ENCODE data around the gene TTC21B.

DNA sequence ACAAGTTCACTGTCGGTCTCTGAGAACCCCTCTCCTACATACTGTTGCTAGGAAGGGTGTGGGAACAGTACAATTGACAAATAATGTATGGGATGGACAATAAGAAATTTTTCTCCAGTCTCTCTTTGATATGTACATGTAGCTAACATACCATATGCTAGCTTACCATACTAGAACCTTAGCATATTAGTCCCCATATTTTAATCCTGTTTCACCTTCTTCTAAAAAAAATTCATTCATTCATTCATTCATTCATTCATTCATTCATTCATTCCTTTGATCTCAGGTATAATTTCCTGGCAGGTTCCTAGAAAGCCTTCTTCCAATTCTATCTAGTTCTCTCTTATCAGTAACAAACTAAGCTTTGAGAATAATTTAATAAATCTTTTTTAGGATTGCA is 62.2 kb downstream of the TTC21B start:
- TF ChIP-seq, protein P1, sequence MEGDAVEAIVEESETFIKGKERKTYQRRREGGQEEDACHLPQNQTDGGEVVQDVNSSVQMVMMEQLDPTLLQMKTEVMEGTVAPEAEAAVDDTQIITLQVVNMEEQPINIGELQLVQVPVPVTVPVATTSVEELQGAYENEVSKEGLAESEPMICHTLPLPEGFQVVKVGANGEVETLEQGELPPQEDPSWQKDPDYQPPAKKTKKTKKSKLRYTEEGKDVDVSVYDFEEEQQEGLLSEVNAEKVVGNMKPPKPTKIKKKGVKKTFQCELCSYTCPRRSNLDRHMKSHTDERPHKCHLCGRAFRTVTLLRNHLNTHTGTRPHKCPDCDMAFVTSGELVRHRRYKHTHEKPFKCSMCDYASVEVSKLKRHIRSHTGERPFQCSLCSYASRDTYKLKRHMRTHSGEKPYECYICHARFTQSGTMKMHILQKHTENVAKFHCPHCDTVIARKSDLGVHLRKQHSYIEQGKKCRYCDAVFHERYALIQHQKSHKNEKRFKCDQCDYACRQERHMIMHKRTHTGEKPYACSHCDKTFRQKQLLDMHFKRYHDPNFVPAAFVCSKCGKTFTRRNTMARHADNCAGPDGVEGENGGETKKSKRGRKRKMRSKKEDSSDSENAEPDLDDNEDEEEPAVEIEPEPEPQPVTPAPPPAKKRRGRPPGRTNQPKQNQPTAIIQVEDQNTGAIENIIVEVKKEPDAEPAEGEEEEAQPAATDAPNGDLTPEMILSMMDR (IDR thresholded peaks at IDR 0.05) = no peak
- TF ChIP-seq POLR2AphosphoS5 (IDR thresholded peaks at IDR 0.05; ENCODE audit: insufficient read depth in 1 of 2, low read depth in 1 of 2) = no peak
- no peak for TF ChIP-seq POLR2A (IDR thresholded peaks at IDR 0.05)

All from vagina (tissue), 2 donors.